ENCODE data around the gene HNRNPL.
"Not testable (repeated sequence)": the region's sequence is repeated elsewhere in the genome, so short reads cannot be mapped to it uniquely, and the experiment has no call there.

Gene HNRNPL

DNA sequence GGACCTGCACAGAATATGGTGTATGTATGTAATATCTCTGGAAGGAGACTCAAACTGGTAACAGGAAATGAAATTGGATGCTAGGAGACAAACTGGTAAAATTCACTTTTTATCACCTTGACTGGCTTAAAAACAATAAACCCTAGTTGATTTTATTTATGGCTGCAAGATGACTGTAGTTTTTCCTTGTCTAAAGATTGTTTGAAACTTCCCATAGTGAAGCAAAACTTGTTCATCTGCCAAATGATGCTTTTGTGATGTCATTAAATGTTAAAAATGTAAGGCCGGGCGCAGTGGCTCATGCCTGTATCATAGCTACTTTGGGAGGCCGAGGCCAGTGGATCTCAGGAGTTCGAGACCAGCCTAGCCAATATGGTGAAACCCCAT lies 15.7 kb downstream of the HNRNPL start:
- DNase-seq: no peak
- peaks cover 14 to 47% (median 40%) of the 10 kb centered on the region in 4 experiments for H3K36me3 ChIP-seq (ENCODE audit: control insufficient read depth in 4 of 4, insufficient read depth in 4 of 4, low read length in 3 of 4)
- CTCF ChIA-PET: no interaction called here
- no peak overlapping the region for H3K4me3 ChIP-seq (ENCODE audit: control insufficient read depth in 1 of 7, extremely low read depth in 1 of 7, insufficient read depth in 4 of 7, low read depth in 2 of 7, low read length in 6 of 7)
- H3K27ac ChIP-seq (ENCODE audit: insufficient read depth in 1 of 2, low read depth in 1 of 2, low read length in 2 of 2, poor library complexity in 1 of 2, severe bottlenecking in 2 of 2): no peak overlapping the region
- POLR2A ChIA-PET: interaction anchor here (1.1 kb wide), 1 partner anchor 100 kb away, joined by 3 read pairs; no protein-coding TSS in a partner anchor
- H3K4me1 ChIP-seq (ENCODE audit: control extremely low read depth in 1 of 4, control insufficient read depth in 4 of 4, insufficient read depth in 4 of 4, low read length in 3 of 4): peaks cover 3 to 17% (median 14%) of the 10 kb centered on the region in 4 experiments
- H3K27me3 ChIP-seq (replicated peaks in 2 of 5; ENCODE audit: control insufficient read depth in 4 of 5, insufficient read depth in 5 of 5, low read length in 4 of 5): no peaks in the 10 kb centered on the region
- no peaks in the 10 kb centered on the region for H3K9me3 ChIP-seq (ENCODE audit: control extremely low read depth in 1 of 5, control insufficient read depth in 4 of 5, insufficient read depth in 2 of 5, low read depth in 1 of 5, low read length in 4 of 5)
- no CpG with 5 or more reads among the region's 4 CpGs for WGBS (ENCODE audit: insufficient coverage)

- no peak overlapping the region for H3K4me3 ChIP-seq (ENCODE audit: control insufficient read depth in 1 of 7, extremely low read depth in 1 of 7, insufficient read depth in 4 of 7, low read depth in 2 of 7, low read length in 6 of 7)
- DNase-seq: no peak
- peaks cover 3 to 17% (median 14%) of the 10 kb centered on the region in 4 experiments for H3K4me1 ChIP-seq (ENCODE audit: control extremely low read depth in 1 of 4, control insufficient read depth in 4 of 4, insufficient read depth in 4 of 4, low read length in 3 of 4)
- H3K36me3 ChIP-seq (ENCODE audit: control insufficient read depth in 4 of 4, insufficient read depth in 4 of 4, low read length in 3 of 4): peaks cover 9 to 41% (median 30%) of the 10 kb centered on the region in 4 experiments
- no peak overlapping the region for H3K27ac ChIP-seq (ENCODE audit: insufficient read depth in 1 of 2, low read depth in 1 of 2, low read length in 2 of 2, poor library complexity in 1 of 2, severe bottlenecking in 2 of 2)
- POLR2A ChIA-PET: interaction anchor here (1.1 to 1.3 kb wide), 2 partner anchors 99 kb away, joined by 3 to 4 read pairs; no protein-coding TSS in a partner anchor
- CTCF ChIA-PET: interaction anchor here (0.7 kb wide), 1 partner anchor 972 kb away, joined by 4 read pairs; no protein-coding TSS in a partner anchor
- 100% methylated on average over 2 of the region's 7 CpGs for WGBS (ENCODE audit: insufficient coverage)
- H3K9me3 ChIP-seq (ENCODE audit: control extremely low read depth in 1 of 5, control insufficient read depth in 4 of 5, insufficient read depth in 2 of 5, low read depth in 1 of 5, low read length in 4 of 5): no peaks in the 10 kb centered on the region
- H3K27me3 ChIP-seq (replicated peaks in 2 of 5; ENCODE audit: control insufficient read depth in 4 of 5, insufficient read depth in 5 of 5, low read length in 4 of 5): no peaks in the 10 kb centered on the region
Measured at GRCh38 chr19:38833092-38833425, 16.7 kb downstream of the HNRNPL start.

GRCh38 chr19:38831142-38831605 lies 18.6 kb downstream of the HNRNPL start:
- H3K9me3 ChIP-seq (ENCODE audit: control extremely low read depth in 1 of 5, control insufficient read depth in 4 of 5, insufficient read depth in 2 of 5, low read depth in 1 of 5, low read length in 4 of 5): no peaks in the 10 kb centered on the region
- CTCF ChIA-PET: interaction anchor here (0.6 to 1.5 kb wide), 5 partner anchors 9 to 98 kb away, joined by 3 to 4 read pairs (median 3); no protein-coding TSS in a partner anchor
- peak overlapping the region; percentile 65 to 95 (median 88) for H3K4me3 ChIP-seq (ENCODE audit: control insufficient read depth in 1 of 7, extremely low read depth in 1 of 7, insufficient read depth in 4 of 7, low read depth in 2 of 7, low read length in 6 of 7)
- H3K27ac ChIP-seq (ENCODE audit: insufficient read depth in 1 of 2, low read depth in 1 of 2, low read length in 2 of 2, poor library complexity in 1 of 2, severe bottlenecking in 2 of 2): peak overlapping the region; percentile 75 to 89
- peaks cover 3 to 43% (median 23%) of the 10 kb centered on the region in 4 experiments for H3K36me3 ChIP-seq (ENCODE audit: control insufficient read depth in 4 of 4, insufficient read depth in 4 of 4, low read length in 3 of 4)
- peak in 2 of 3 donors; percentile 42 to 54 for DNase-seq
- POLR2A ChIA-PET: interaction anchor here (0.7 to 1.3 kb wide), 4 partner anchors 15 to 69 kb away, joined by 3 to 7 read pairs (median 6); partner anchors contain the start of genes NFKBIB and SIRT2
- H3K4me1 ChIP-seq (ENCODE audit: control extremely low read depth in 1 of 4, control insufficient read depth in 4 of 4, insufficient read depth in 4 of 4, low read length in 3 of 4): peaks cover 3 to 17% (median 14%) of the 10 kb centered on the region in 4 experiments
- WGBS (ENCODE audit: insufficient coverage): 4% methylated on average over 12 of the region's 16 CpGs
- H3K27me3 ChIP-seq (replicated peaks in 2 of 5; ENCODE audit: control insufficient read depth in 4 of 5, insufficient read depth in 5 of 5, low read length in 4 of 5): no peaks in the 10 kb centered on the region

GRCh38 chr19:38830039-38830733 lies 19.6 kb downstream of the HNRNPL start:
- no peaks in the 10 kb centered on the region for H3K9me3 ChIP-seq (ENCODE audit: control extremely low read depth in 1 of 5, control insufficient read depth in 4 of 5, insufficient read depth in 2 of 5, low read depth in 1 of 5, low read length in 4 of 5)
- peaks cover 3 to 41% (median 18%) of the 10 kb centered on the region in 4 experiments for H3K36me3 ChIP-seq (ENCODE audit: control insufficient read depth in 4 of 4, insufficient read depth in 4 of 4, low read length in 3 of 4)
- peaks cover 3 to 17% (median 14%) of the 10 kb centered on the region in 4 experiments for H3K4me1 ChIP-seq (ENCODE audit: control extremely low read depth in 1 of 4, control insufficient read depth in 4 of 4, insufficient read depth in 4 of 4, low read length in 3 of 4)
- ChIA-PET CTCF (interaction anchor here (0.6 kb wide), 1 partner anchor 161 kb away, joined by 4 read pairs; no protein-coding TSS in a partner anchor), POLR2A (no interaction called here)
- H3K4me3 ChIP-seq (ENCODE audit: control insufficient read depth in 1 of 7, extremely low read depth in 1 of 7, insufficient read depth in 4 of 7, low read depth in 2 of 7, low read length in 6 of 7): no peak overlapping the region
- WGBS (ENCODE audit: insufficient coverage): 100% methylated on average over 1 of the region's 4 CpGs
- H3K27ac ChIP-seq (ENCODE audit: insufficient read depth in 1 of 2, low read depth in 1 of 2, low read length in 2 of 2, poor library complexity in 1 of 2, severe bottlenecking in 2 of 2): no peak overlapping the region
- no peak for DNase-seq
- no peaks in the 10 kb centered on the region for H3K27me3 ChIP-seq (replicated peaks in 2 of 5; ENCODE audit: control insufficient read depth in 4 of 5, insufficient read depth in 5 of 5, low read length in 4 of 5)

- POLR2A ChIA-PET; H3K4me3 ChIP-seq (ENCODE audit: control insufficient read depth in 1 of 7, extremely low read depth in 1 of 7, insufficient read depth in 4 of 7, low read depth in 2 of 7, low read length in 6 of 7); DNase-seq; H3K27me3 ChIP-seq (replicated peaks in 2 of 5; ENCODE audit: control insufficient read depth in 4 of 5, insufficient read depth in 5 of 5, low read length in 4 of 5); H3K9me3 ChIP-seq (ENCODE audit: control extremely low read depth in 1 of 5, control insufficient read depth in 4 of 5, insufficient read depth in 2 of 5, low read depth in 1 of 5, low read length in 4 of 5); H3K27ac ChIP-seq (ENCODE audit: insufficient read depth in 1 of 2, low read depth in 1 of 2, low read length in 2 of 2, poor library complexity in 1 of 2, severe bottlenecking in 2 of 2): not testable (repeated sequence)
- H3K36me3 ChIP-seq (ENCODE audit: control insufficient read depth in 4 of 4, insufficient read depth in 4 of 4, low read length in 3 of 4): peaks cover 3 to 45% (median 19%) of the 10 kb centered on the region in 4 experiments
- peaks cover 3 to 17% (median 14%) of the 10 kb centered on the region in 4 experiments for H3K4me1 ChIP-seq (ENCODE audit: control extremely low read depth in 1 of 4, control insufficient read depth in 4 of 4, insufficient read depth in 4 of 4, low read length in 3 of 4)
- 94% methylated on average over 4 of the region's 7 CpGs for WGBS (ENCODE audit: insufficient coverage)
- CTCF ChIA-PET: interaction anchor here (1.1 kb wide), 1 partner anchor 101 kb away, joined by 3 read pairs; the partner anchor contains the start of genes MRPS12 and SARS2
Measured at GRCh38 chr19:38829203-38829602, 20.6 kb downstream of the HNRNPL start.

GRCh38 chr19:38826856-38827551 lies 22.8 kb downstream of the HNRNPL start:
- Histone ChIP-seq H3K4me1 (ENCODE audit: control extremely low read depth in 1 of 4, control insufficient read depth in 4 of 4, insufficient read depth in 4 of 4, low read length in 3 of 4) (peaks cover under 1 to 13% (median 10%) of the 10 kb centered on the region in 4 experiments), H3K9me3 (ENCODE audit: control extremely low read depth in 1 of 5, control insufficient read depth in 4 of 5, insufficient read depth in 2 of 5, low read depth in 1 of 5, low read length in 4 of 5) (peaks cover 0 to 2% (median 0%) of the 10 kb centered on the region in 5 experiments), H3K36me3 (ENCODE audit: control insufficient read depth in 4 of 4, insufficient read depth in 4 of 4, low read length in 3 of 4) (peaks cover 5 to 60% (median 24%) of the 10 kb centered on the region in 4 experiments), H3K27ac (ENCODE audit: insufficient read depth in 1 of 2, low read depth in 1 of 2, low read length in 2 of 2, poor library complexity in 1 of 2, severe bottlenecking in 2 of 2) (no peak overlapping the region), H3K27me3 (replicated peaks in 2 of 5; ENCODE audit: control insufficient read depth in 4 of 5, insufficient read depth in 5 of 5, low read length in 4 of 5) (no peaks in the 10 kb centered on the region), H3K4me3 (ENCODE audit: control insufficient read depth in 1 of 7, extremely low read depth in 1 of 7, insufficient read depth in 4 of 7, low read depth in 2 of 7, low read length in 6 of 7) (no peak overlapping the region)
- POLR2A ChIA-PET: no interaction called here
- CTCF ChIA-PET: no interaction called here
- 95% methylated on average over 4 of the region's 6 CpGs for WGBS (ENCODE audit: insufficient coverage)
- no peak for DNase-seq

Data from common myeloid progenitor, CD34-positive (primary cell).